K562 (cell line): Measurements from ENCODE around the gene TRAPPC13. TPM values are rescaled to one million over a fixed set of nuclear protein-coding genes. Genes with fewer than 3 reads are reported as not detected.

Source experiments
- CBX2 ChIP-seq: fragments of 200-600 bp; sonication (generic); IDR thresholded peaks from one replicate; pipeline ENCODE4 v1.6.1; 2012; ENCODE audit warnings: mild to moderate bottlenecking, low read length, inconsistent platforms; ENCODE audit not compliant: insufficient read depth, poor library complexity, severe bottlenecking
- CBX8 ChIP-seq: fragments of 200-600 bp; sonication (generic); IDR thresholded peaks from 2 replicates; pipeline ENCODE4 v1.6.1; 2012; ENCODE audit warnings: borderline replicate concordance, mixed run types, low read depth, mild to moderate bottlenecking, moderate library complexity, mixed read lengths, low read length, control low read depth, inconsistent platforms; ENCODE audit not compliant: poor library complexity, severe bottlenecking; ENCODE audit errors: extremely low read depth
- CHD7 ChIP-seq: fragments of 200-600 bp; sonication (generic); IDR thresholded peaks from one replicate; pipeline ENCODE4 v1.6.1; 2012; ENCODE audit warnings: mild to moderate bottlenecking, low read depth, low read length, inconsistent platforms
- CREM ChIP-seq: IDR thresholded peaks from 2 replicates; pipeline ENCODE4 v1.6.1; 2014; ENCODE audit warnings: antibody characterized with exemption, low read depth
- HDGF ChIP-seq: fragments of 450-650 bp; IDR thresholded peaks from 2 replicates; pipeline ENCODE4 v1.6.1; 2016
- HEY1 ChIP-seq: fragments of 250-450 bp; sonication (Bioruptor Pico); IDR thresholded peaks from 2 replicates; pipeline ENCODE4 v1.5.0; 2020; ENCODE audit warnings: mild to moderate bottlenecking, moderate library complexity, borderline replicate concordance
- MEF2D ChIP-seq: conservative IDR thresholded peaks from 2 replicates; pipeline ENCODE4 v1.6.1; 2016; ENCODE audit warnings: low read depth, missing genetic modification characterization, missing compliant biosample characterization
- NR0B1 ChIP-seq: fragments of 450-650 bp; IDR thresholded peaks from one replicate; pipeline ENCODE4 v1.6.1; 2018; ENCODE audit warnings: mild to moderate bottlenecking, moderate library complexity; ENCODE audit not compliant: partially characterized antibody
- PHF20 ChIP-seq: fragments of 450-650 bp; IDR thresholded peaks from 2 replicates; pipeline ENCODE4 v1.6.1; 2018; ENCODE audit not compliant: partially characterized antibody
- SIN3A ChIP-seq, 2 experiments: fragments of 150-350 bp in 1 of 2; IDR thresholded peaks; 2 replicates each; pipeline ENCODE4 v1.6.1; 2011 to 2016; ENCODE audit warnings: borderline replicate concordance in 2 of 2, low read depth in 2 of 2, low read length in 2 of 2, mild to moderate bottlenecking in 2 of 2, moderate library complexity in 2 of 2; ENCODE audit not compliant: control insufficient read depth in 1 of 2
- SRSF9 ChIP-seq: fragments of 200-400 bp; formaldehyde crosslinking; IDR thresholded peaks from 2 replicates; pipeline ENCODE4 v1.6.1; 2017; ENCODE audit warnings: low read depth, low read length, borderline replicate concordance
- TBL1XR1 ChIP-seq, 2 experiments: IDR thresholded peaks; 2 replicates each; pipeline ENCODE4 v1.6.1; 2012; ENCODE audit warnings: improper control_type of control experiment in 2 of 2, low read length in 2 of 2, mild to moderate bottlenecking in 1 of 2
- ZNF76 ChIP-seq: fragments of 250-450 bp; sonication (Bioruptor Pico); IDR thresholded peaks from 2 replicates; pipeline ENCODE4 v1.4.0; 2020; ENCODE audit warnings: mild to moderate bottlenecking, moderate library complexity, borderline replicate concordance
- polyA plus RNA-seq, 8 experiments: library from polyadenylated mRNA; depleted of rRNA in 4 of 8; stranded (reverse) in 5 of 8; unstranded in 3 of 8; fragments of >200 nt; fragmentation: Nextera tagmentation in 2 of 8; fragmentation: Illumina TruSeq in 1 of 8; extraction: Ambion mirVana in 2 of 8; extraction: Trizol in 1 of 8; gene quantifications; 2 replicates each; pipeline versions ENCODE4 v1.2.1 to v1.2.3, GENCODE V29; 2011 to 2014; ENCODE audit warnings: inconsistent platforms in 1 of 8, missing spikeins in 1 of 8
- total RNA-seq, 7 experiments: library from RNA; depleted of rRNA in 6 of 7; stranded (reverse); fragments of >200 nt in 6 of 7; fragmentation: Illumina TruSeq in 2 of 7; extraction: Trizol in 2 of 7; gene quantifications; 2 replicates each; pipeline versions ENCODE4 v1.2.1 to v1.2.3, GENCODE V29; 2011 to 2021; ENCODE audit warnings: low replicate concordance in 1 of 7

The TRAPPC13 gene
- total and polyA plus RNA-seq, 9 of the 15 experiments (the other 6 are each of a cell fraction or from before 2014, with no cell fraction given), result 16.2 to 43.8 (median 24.0) TPM

- TF ChIP-seq CHD7 (no peak), PHF20 (peak; percentile 45), NR0B1 (no peak), MEF2D (tag) (no peak), HEY1 (CRISPR knock-in tag) (no peak), HDGF (no peak), SIN3A (IDR thresholded peaks at IDR 0.05; ENCODE audit: borderline replicate concordance in 2 of 2, control insufficient read depth in 1 of 2, low read depth in 2 of 2, low read length in 2 of 2) (no peak), CBX8 (no peak), CREM (peak; percentile 76), TBL1XR1 (IDR thresholded peaks at IDR 0.05; ENCODE audit: low read length in 2 of 2) (no peak; a peak in 1 of 4 replicates), ZNF76 (CRISPR knock-in tag) (peak; percentile 14; the same call in 1 of the 2 replicates), SRSF9 (no peak), CBX2 (no peak)
These were observed 729 bp upstream of the TRAPPC13 start, which contains the start of gene TRIM23 (continued) for GRCh38 chr5:65624025-65624570.
